Measurements from ENCODE around the gene RIPOR2. TPM values are rescaled to one million over a fixed set of nuclear protein-coding genes. Genes with fewer than 3 reads are reported as not detected.

The RIPOR2 gene
- total and polyA plus RNA-seq, 8 donors, result 2.0 to 19.3 (median 9.4) TPM; not detected in 1

DNA sequence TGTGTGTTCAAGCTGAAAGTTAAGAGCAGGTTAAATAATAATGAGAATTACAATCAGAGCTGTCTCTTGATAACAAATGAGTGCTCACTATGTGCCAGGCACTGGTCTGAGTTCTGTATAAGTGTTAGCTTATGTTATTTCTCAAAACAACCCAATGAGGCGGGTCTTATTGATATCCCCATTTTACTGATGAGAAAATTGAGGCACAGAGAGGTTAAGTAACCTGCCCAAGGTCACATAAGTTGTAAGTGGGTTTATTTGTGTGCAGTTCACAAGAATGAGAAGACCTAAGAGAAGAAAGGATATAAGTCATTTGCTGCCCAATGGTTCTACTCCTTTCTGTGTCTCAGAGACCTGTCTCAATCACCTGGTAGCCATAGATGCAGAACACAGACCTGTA lies 103.0 kb downstream of the RIPOR2 start:
- no peaks in the 10 kb centered on the region for H3K9me3 ChIP-seq
- intact Hi-C loops (cut with DNase I; ENCODE audit: low total_unique reads), result no loop called here
- H3K4me1 ChIP-seq, result peaks cover 0 to 15% (median 5%) of the 10 kb centered on the region in 4 donors
- DNase-seq, result no peak
- no peak overlapping the region for H3K4me3 ChIP-seq
- H3K27me3 ChIP-seq, result no peaks in the 10 kb centered on the region
- 95 to 97% (median 96%) methylated on average over 1 of the region's 1 CpG for WGBS, 5 donors
- no peak for TF ChIP-seq EP300 (IDR thresholded peaks at IDR 0.05)
- TF ChIP-seq POLR2AphosphoS5 (IDR thresholded peaks at IDR 0.05), result no peak
- TF ChIP-seq POLR2A (IDR thresholded peaks at IDR 0.05), result no peak
- TF ChIP-seq, protein P1, sequence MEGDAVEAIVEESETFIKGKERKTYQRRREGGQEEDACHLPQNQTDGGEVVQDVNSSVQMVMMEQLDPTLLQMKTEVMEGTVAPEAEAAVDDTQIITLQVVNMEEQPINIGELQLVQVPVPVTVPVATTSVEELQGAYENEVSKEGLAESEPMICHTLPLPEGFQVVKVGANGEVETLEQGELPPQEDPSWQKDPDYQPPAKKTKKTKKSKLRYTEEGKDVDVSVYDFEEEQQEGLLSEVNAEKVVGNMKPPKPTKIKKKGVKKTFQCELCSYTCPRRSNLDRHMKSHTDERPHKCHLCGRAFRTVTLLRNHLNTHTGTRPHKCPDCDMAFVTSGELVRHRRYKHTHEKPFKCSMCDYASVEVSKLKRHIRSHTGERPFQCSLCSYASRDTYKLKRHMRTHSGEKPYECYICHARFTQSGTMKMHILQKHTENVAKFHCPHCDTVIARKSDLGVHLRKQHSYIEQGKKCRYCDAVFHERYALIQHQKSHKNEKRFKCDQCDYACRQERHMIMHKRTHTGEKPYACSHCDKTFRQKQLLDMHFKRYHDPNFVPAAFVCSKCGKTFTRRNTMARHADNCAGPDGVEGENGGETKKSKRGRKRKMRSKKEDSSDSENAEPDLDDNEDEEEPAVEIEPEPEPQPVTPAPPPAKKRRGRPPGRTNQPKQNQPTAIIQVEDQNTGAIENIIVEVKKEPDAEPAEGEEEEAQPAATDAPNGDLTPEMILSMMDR (IDR thresholded peaks at IDR 0.05), result no peak
- no peak overlapping the region for H3K27ac ChIP-seq
- H3K36me3 ChIP-seq, result peaks cover 2 to 31% (median 18%) of the 10 kb centered on the region in 4 donors

DNA sequence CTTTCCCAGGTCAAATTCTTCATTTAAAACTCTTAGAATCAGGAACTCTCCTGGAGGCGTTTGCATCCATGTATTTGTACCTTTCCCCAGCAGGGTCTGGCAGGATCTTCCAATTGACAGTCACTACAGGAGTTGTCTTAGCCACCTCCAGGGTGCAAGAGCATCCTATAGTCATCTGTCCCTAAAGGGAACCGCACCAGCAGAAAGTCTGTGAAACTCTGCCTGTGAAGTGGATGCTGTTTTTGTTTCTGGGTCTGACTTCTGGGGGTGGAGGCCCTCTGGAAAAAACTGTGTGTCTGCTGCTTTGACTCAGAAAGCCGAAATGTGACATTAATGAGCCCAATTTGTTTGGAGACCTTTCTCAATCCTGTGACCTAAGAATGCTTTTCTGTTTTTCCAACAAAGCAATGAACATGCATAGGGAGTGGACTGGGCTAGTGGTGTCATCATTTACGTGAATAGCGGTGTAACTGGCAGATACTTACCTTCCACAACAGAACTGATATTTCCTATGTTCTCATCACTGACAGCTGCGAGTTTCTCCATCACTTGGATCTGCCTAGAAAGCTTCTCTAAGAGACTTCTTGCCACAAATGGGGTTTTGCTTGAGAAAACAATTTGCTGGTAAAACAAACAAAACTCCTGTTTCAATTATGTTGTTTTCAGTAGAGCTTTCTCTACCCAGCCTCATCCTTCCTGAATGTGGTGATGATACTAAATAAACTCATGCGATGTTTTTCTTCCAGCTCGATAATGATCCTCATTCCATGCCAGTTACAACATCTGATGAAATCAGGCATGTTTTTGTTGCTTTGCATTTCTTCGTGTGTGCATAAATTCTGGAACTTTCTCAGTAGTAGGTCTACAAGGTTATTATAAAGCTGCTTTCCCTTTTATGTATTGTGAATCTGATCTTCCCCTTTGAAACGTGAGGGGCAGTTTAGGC lies 103.7 kb downstream of the RIPOR2 start:
- DNase-seq, result no peak
- Histone ChIP-seq H3K9me3 (no peaks in the 10 kb centered on the region), H3K27ac (no peak overlapping the region), H3K36me3 (peaks cover 7 to 38% (median 23%) of the 10 kb centered on the region in 4 donors), H3K4me3 (no peak overlapping the region), H3K4me1 (peaks cover 0 to 15% (median 5%) of the 10 kb centered on the region in 4 donors), H3K27me3 (no peaks in the 10 kb centered on the region)
- no peak for TF ChIP-seq EP300 (IDR thresholded peaks at IDR 0.05)
- WGBS, 5 donors, result 78 to 83% (median 81%) methylated on average over 10 of the region's 10 CpGs
- intact Hi-C loops (cut with DNase I; ENCODE audit: low total_unique reads), result no loop called here

DNA sequence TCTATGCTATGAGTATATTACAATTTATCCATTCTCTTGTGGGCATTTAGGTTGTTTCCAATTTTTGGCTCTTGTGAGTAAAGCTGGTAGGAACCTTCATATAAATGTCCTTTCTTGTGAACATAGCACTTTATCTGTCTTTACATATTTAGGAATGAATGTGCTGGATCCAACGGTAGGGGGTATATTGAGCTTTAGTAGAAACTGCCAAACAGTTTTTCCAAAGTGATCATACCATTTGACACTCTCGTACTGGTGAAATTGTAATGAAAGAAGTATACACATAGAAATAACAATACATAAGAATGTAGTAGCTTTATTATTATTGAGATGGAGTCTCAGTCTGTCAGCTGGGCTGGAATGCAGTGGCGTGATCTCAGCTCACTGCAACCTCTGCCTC lies 106.1 kb downstream of the RIPOR2 start:
- 84 to 94% (median 89%) methylated on average over 3 of the region's 3 CpGs for WGBS, 5 donors
- intact Hi-C loops (cut with DNase I; ENCODE audit: low total_unique reads), result no loop called here
- DNase-seq, result no peak
- Histone ChIP-seq H3K27ac (no peak overlapping the region), H3K27me3 (no peaks in the 10 kb centered on the region), H3K36me3 (peaks cover 7 to 43% (median 30%) of the 10 kb centered on the region in 4 donors), H3K4me1 (no peaks in the 10 kb centered on the region), H3K4me3 (no peak overlapping the region), H3K9me3 (no peaks in the 10 kb centered on the region)
- no peak for TF ChIP-seq POLR2AphosphoS5 (IDR thresholded peaks at IDR 0.05)
- TF ChIP-seq, protein P1 (IDR thresholded peaks at IDR 0.05), result no peak
- no peak for TF ChIP-seq EP300 (IDR thresholded peaks at IDR 0.05)
- TF ChIP-seq POLR2A (IDR thresholded peaks at IDR 0.05), result no peak

DNA sequence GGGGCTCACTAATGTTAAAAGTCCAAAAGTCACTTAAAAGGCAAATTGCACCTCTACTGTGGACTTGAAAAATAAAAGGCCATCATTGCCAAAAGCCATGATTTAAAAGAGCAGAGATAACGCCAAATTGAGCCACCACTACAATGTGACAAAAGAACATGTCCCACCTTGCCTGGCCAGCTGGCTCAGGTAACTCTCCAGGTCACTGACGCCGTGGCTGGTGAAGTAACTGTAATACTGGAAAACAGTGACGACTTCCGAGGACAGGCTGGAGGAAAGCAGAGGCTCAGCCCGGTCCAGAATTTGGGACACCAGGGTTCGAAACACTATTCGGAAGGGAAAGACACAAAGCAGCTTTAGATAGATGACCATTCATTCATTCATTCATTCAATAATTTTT lies 107.8 kb downstream of the RIPOR2 start:
- intact Hi-C loops (cut with DNase I; ENCODE audit: low total_unique reads), result no loop called here
- Histone ChIP-seq H3K27ac (no peak overlapping the region), H3K9me3 (no peaks in the 10 kb centered on the region), H3K27me3 (no peaks in the 10 kb centered on the region), H3K4me3 (no peak overlapping the region), H3K4me1 (no peaks in the 10 kb centered on the region), H3K36me3 (peaks cover 7 to 59% (median 43%) of the 10 kb centered on the region in 4 donors)
- no peak for DNase-seq
- 81 to 90% (median 84%) methylated on average over 8 of the region's 8 CpGs for WGBS, 5 donors
- TF ChIP-seq EP300 (IDR thresholded peaks at IDR 0.05), result no peak
- no peak for TF ChIP-seq POLR2AphosphoS5 (IDR thresholded peaks at IDR 0.05)
- TF ChIP-seq POLR2A (IDR thresholded peaks at IDR 0.05), result no peak
- TF ChIP-seq, protein P1 (IDR thresholded peaks at IDR 0.05), result no peak

DNA sequence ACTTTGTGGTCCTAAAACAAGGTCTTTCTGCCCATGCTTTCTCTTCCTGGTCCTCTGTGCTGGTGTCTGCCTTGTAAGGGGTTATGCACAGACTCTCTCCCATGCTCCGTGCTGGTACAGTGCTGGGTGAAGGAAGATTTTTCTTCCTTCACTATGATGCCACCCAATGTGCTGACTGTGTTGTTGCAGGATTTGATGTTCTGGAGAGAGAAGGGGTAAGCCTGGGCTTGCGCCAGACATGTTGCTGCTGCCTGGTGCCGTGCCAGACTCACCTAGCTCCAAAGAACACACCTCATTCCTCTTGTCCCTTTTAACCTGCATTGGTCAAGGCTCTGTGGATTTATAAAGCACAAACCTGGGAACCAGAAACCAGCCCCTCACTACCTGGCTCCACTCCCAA lies 108.6 kb downstream of the RIPOR2 start:
- intact Hi-C loops (cut with DNase I; ENCODE audit: low total_unique reads), result no loop called here
- Histone ChIP-seq H3K27me3 (no peaks in the 10 kb centered on the region), H3K9me3 (no peaks in the 10 kb centered on the region), H3K36me3 (peaks cover 7 to 59% (median 42%) of the 10 kb centered on the region in 4 donors), H3K4me3 (no peak overlapping the region), H3K4me1 (no peaks in the 10 kb centered on the region), H3K27ac (no peak overlapping the region)
- TF ChIP-seq POLR2AphosphoS5 (IDR thresholded peaks at IDR 0.05) (no peak), POLR2A (IDR thresholded peaks at IDR 0.05) (no peak), EP300 (IDR thresholded peaks at IDR 0.05) (no peak)
- TF ChIP-seq, protein P1 (IDR thresholded peaks at IDR 0.05), result no peak
- WGBS, 5 donors, result 57 to 83% (median 61%) methylated on average over 3 of the region's 3 CpGs
- DNase-seq, result peak; percentile 25 to 64

Measured in stomach (tissue), 9 donors.